NCI-H446 (cell line): ENCODE data around the gene SMC1B.
"Not testable (repeated sequence)": the region's sequence is repeated elsewhere in the genome, so short reads cannot be mapped to it uniquely, and the experiment has no call there.

Source experiments
- DNase-seq, 2 experiments: peaks; one replicate each; lab custom pipeline; 2025; lab: John Stamatoyannopoulos, UW

The SMC1B gene

GRCh38 chr22:45341498-45341897, 71.9 kb downstream of the SMC1B start:
- DNase-seq, result no peak

- DNase-seq, result no peak
Observed at GRCh38 chr22:45340323-45340722, 73.1 kb downstream of the SMC1B start.

- no peak for DNase-seq
Observed at GRCh38 chr22:45338795-45339194, 74.6 kb downstream of the SMC1B start.

- no peak for DNase-seq
Observed at GRCh38 chr22:45337536-45337935, 75.9 kb downstream of the SMC1B start.

GRCh38 chr22:45336971-45337431, 76.4 kb downstream of the SMC1B start:
- DNase-seq, result peak; percentile 40 to 61

- DNase-seq, result no peak
Observed at GRCh38 chr22:45335854-45336522, 77.4 kb downstream of the SMC1B start.

- peak; percentile 36 to 66 for DNase-seq
Observed at GRCh38 chr22:45335021-45335818, 78.2 kb downstream of the SMC1B start.

GRCh38 chr22:45334528-45334927, 78.9 kb downstream of the SMC1B start:
- peak; percentile 78 to 92 for DNase-seq

- DNase-seq, result no peak
Observed at GRCh38 chr22:45334068-45334467, 79.3 kb downstream of the SMC1B start.

GRCh38 chr22:45332001-45332400, 81.4 kb downstream of the SMC1B start:
- DNase-seq, result no peak

- no peak for DNase-seq
Observed at GRCh38 chr22:45331486-45331885, 81.9 kb downstream of the SMC1B start.

- DNase-seq, result no peak
Observed at GRCh38 chr22:45330548-45330947, 82.9 kb downstream of the SMC1B start.

- DNase-seq, result peak; percentile 83 to 95
Observed at GRCh38 chr22:45329530-45329936, 83.9 kb downstream of the SMC1B start.

- DNase-seq, result peak in 1 of 2 experiments; percentile 70
Observed at GRCh38 chr22:45328822-45329529, 84.4 kb downstream of the SMC1B start.

- not testable (repeated sequence) for DNase-seq
Observed at GRCh38 chr22:45328261-45328660, 85.1 kb downstream of the SMC1B start.

- no peak for DNase-seq
Observed at GRCh38 chr22:45324311-45324711, 89.1 kb downstream of the SMC1B start.

GRCh38 chr22:45323695-45324094, 89.7 kb downstream of the SMC1B start:
- DNase-seq, result no peak

- DNase-seq, result no peak
Observed at GRCh38 chr22:45322873-45323525, 90.4 kb downstream of the SMC1B start.

GRCh38 chr22:45321827-45322226, 91.6 kb downstream of the SMC1B start:
- DNase-seq, result no peak

- DNase-seq, result no peak
Observed at GRCh38 chr22:45320357-45320976, 92.9 kb downstream of the SMC1B start.

GRCh38 chr22:45319324-45319685, 94.1 kb downstream of the SMC1B start:
- DNase-seq, result peak in 1 of 2 experiments; percentile 19
